GM19397 (cell line): ENCODE measurements around the gene PMS2.
A peak's percentile ranks its signal among the peaks of the same experiment; 100 is the strongest.
"Not testable (repeated sequence)": the region's sequence is repeated elsewhere in the genome, so short reads cannot be mapped to it uniquely, and the experiment has no call there.

Experiments used
- ATAC-seq: cut with Tn5 transposase; IDR thresholded peaks from one replicate; pipeline ENCODE4 v1.9.1; 2021; ENCODE audit warnings: mild to moderate bottlenecking, moderate library complexity; ENCODE audit not compliant: unreplicated experiment

Gene PMS2, protein sequence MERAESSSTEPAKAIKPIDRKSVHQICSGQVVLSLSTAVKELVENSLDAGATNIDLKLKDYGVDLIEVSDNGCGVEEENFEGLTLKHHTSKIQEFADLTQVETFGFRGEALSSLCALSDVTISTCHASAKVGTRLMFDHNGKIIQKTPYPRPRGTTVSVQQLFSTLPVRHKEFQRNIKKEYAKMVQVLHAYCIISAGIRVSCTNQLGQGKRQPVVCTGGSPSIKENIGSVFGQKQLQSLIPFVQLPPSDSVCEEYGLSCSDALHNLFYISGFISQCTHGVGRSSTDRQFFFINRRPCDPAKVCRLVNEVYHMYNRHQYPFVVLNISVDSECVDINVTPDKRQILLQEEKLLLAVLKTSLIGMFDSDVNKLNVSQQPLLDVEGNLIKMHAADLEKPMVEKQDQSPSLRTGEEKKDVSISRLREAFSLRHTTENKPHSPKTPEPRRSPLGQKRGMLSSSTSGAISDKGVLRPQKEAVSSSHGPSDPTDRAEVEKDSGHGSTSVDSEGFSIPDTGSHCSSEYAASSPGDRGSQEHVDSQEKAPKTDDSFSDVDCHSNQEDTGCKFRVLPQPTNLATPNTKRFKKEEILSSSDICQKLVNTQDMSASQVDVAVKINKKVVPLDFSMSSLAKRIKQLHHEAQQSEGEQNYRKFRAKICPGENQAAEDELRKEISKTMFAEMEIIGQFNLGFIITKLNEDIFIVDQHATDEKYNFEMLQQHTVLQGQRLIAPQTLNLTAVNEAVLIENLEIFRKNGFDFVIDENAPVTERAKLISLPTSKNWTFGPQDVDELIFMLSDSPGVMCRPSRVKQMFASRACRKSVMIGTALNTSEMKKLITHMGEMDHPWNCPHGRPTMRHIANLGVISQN

DNA sequence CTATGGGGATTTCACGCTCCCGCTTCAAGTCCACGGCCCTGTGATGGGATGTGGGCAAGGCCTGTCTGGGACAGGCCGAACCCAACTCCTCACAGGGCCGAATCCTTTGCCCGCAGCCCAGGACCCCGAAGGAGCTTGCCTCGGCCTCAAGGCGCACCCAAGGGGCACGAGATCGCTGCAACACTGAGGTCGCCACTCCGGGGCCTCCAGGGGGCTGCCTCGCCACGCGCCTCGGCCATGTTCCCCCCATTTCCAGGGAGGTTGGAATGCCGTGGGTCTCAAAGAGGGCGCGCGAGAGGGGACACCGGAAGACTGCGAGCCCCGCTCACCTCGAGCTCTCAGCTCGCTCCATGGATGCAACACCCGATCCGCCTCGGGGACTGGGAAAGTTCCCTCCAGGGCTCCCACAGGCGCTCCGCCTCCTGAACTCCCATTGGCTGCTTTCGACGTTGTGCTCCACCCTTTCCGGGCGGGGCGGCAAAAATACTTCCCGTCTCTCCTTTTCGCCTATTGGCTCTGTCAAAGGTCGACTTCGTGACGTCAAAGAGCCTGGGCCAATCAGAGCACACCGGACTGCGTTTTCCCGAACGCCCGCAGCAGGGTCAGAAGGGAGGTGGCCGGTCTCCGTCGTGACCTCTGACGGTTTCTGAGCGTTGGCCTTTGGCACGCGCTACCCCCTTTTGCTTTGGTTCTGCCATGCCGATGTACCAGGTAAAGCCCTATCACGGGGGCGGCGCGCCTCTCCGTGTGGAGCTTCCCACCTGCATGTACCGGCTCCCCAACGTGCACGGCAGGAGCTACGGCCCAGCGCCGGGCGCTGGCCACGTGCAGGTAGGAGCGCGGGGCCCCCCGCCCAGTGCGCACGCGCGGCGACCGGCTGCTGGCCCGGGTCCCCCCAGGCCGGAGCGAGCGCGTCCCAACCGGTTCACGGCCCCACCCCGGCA, at the start of gene PMS2, which contains the start of gene AIMP2:
TSS of gene PMS2 (minus strand) at position 382 of the 944 bp plus-strand sequence. CDS start at position 352, 30 bp downstream.
TSS of gene AIMP2 (plus strand) at position 605 of the 944 bp plus-strand sequence. CDS start at position 697, 92 bp downstream.
- ATAC-seq: peak; percentile 94

DNA sequence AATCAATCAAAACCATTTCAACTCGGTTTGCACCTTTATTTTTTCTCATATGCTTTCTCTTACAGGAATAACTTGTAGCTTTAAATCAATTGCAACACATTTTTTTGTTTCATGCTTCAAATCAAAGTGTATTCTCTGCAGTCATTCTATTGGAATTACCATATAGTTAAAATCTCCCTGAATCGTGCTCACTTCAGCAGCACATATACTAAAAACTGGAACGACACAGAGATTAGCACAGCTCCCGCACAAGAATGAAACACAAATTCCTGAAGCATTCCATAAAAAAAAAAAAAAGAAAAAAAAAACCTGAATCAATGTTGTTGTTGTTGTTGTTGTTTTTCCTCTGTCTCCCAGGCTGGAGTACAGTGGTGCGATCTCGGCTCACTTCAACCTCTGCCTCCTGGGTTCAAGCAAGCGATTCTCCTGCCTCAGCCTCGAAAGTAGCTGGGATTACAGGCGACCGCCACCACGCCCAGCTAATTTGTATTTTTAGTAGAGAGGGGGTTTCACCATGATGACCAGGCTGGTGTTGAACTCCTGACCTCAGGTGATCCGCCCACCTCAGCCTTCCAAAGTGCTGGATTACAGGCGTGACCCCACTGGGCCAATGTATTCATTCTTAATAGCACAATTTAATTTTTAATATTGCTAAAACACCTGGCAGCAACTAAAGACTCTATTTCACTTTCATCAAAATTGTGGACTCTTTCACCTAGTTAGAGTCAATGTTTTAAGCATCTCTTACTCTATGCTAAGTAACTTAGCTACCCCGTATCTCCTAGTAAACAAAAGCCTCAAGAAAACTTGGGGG, 48.7 kb upstream of the PMS2 start:
- no peak for ATAC-seq

DNA sequence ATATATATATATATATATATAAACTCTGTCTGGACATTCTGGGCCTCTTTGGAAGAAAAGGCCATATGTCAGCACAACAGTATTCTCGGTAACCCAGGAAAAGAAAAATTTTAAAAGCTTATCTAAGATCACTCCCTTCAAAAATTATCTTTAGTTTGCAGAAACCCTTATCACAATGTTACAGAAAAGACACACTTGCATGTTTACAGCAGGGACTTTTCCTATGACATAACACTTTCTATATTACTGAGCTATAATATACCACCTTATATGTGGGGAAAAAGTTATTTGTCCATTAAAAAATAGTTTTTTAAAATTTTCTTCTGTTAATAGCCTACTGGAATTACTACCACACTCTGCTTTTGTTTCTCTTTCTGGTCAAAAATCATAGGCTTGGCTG, 47.8 kb upstream of the PMS2 start:
- no peak for ATAC-seq

DNA sequence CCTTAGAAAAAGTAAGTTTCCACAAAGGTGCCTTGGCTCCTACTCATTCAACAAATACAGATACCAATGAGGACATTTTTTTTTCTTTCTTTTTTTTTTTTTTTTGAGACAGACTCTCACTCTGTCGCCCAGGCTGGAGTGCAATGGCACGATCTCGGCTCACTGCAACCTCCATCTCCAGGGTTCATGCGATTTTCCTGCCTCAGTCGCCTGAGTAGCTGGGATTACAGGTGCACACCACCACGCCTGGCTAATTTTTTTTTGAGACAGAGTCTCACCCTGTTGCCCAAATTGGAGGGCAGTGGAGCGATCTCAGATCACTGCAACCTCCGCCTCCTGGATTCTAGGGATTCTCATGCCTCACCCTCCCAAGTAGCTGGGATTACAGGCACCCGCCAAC, 42.3 kb upstream of the PMS2 start:
- not testable (repeated sequence) for ATAC-seq

DNA sequence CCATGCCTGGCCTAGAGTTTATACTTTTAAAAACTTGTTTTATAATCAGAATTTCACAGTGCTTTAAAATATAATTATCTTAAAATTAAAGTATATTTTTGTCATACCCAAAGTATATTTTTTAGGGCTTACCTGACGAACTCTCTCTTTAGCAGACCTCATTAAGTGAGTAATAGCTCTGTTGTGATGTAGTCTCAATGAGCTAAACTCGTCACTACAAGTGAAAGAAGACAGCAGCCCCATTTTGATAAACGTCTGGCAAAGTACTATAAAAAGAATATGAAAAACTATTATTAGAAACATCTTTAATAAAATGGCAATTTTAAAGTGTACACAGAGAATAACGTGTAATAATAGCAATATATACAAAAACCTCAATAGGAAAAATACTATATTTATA, 40.9 kb upstream of the PMS2 start:
- no peak for ATAC-seq

DNA sequence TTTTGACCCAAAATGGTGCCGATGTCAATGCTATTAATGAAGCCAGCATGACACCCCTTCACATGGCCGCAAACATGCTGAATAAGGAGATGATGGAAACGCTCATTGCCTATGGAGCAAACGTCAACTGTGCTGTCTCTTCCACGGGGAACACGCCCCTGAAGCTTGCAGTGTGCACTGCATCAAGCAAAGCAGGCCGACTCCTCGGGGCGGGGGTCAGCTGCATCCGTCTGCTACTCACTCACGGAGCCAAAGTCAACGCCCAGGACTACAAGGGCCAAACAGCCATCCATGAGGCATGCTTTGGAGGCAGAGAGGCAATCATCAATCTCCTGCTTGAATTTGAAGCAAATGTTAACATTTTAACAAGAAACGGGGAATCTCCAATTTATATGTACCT, 26.8 kb upstream of the PMS2 start:
- ATAC-seq: no peak

DNA sequence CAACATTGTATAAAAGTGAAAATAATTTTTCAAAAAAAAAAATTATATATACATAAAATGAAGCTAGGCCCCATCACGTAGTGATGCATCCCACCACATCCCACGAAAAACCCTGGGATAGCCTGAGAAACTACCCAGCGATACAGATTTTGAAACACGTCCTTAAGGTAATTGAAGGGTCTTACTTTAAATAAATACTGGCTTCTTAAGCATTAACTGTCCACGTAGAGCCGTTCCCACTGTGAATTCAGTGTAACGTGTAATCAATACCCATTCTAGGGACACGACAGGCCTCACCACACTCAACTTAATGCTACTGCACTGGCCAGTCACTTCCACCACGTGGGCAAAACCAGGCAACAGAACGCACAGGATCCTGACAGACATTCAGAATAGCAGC, 26.3 kb upstream of the PMS2 start:
- no peak for ATAC-seq

DNA sequence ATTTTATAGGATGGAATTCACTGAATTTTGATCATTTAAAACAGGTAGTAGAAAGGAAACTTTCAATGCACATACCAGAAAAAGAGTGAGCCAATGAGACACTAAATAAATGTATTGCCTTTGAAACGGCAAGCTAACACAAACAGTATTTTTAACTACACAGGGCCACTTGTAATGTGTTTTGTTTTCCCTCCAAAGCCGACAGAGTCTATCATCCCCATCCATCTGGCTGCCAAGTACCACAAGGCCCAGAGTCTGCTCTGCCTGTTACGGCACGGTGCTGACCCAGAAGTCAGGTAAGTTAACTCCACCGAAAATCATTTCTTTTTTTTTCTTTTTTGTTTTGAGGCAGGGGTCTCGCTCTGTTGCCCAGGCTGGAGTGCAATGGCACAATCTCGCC, 23.8 kb upstream of the PMS2 start:
- ATAC-seq: no peak

DNA sequence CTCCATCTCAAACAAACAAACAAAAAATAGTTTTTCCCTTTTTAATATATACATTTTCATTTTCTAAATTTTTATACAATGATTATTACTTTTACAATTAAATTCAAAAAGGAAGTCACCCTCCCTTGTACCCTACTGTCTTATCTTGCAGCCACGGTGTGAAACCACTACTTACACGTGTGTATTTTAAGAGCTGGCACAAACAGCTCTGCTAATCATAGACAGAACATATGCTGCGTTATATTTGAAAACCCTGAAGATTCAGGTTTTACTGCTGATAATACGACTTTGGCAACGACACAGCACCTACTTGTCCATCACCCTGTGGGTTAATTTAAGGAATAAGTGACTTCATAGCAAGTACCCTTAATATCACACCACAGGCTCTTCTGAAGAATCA, 23.3 kb upstream of the PMS2 start:
- ATAC-seq: no peak

DNA sequence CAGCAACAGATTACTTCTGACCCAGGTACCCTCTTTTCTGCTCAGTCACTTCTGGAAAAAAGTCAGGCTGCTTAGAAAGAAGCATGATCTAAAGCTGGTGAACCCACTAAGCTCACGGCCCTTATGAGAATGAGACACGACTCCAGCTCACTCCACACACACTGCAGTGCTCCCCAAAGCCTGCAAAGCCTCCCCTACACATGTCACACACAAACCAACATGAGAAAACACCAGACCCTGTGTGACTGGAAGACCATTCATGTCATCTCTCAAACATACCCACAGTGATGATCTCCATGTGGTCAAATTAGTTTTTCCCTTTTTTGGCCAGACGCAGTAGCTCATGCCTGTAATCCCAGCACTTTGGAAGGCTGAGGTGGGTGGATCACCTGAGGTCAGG, 22.7 kb upstream of the PMS2 start:
- no peak for ATAC-seq

DNA sequence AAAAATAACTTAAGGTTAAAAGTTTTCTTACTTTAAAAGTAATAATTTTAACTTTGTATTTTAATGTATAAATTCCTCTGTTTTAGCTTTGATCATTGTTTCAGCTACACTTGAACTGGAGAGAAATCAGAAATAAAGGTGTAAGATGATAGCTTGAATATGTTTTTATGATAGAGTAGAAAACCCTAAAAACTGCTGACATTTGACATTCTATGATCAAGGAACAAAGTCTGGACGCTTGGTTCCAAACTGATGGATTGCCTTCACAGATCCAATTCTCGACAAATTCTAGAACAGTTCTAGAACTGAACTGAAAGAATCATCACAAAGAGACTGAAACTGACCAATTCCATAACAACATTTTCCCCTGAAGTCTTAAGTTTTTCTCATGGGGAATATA, 22.1 kb upstream of the PMS2 start, which contains the start of gene ANKRD61:
TSS of gene ANKRD61 (plus strand) at position 389 of the 400 bp plus-strand sequence. CDS start at position 389, 0 bp downstream.
- ATAC-seq: no peak

DNA sequence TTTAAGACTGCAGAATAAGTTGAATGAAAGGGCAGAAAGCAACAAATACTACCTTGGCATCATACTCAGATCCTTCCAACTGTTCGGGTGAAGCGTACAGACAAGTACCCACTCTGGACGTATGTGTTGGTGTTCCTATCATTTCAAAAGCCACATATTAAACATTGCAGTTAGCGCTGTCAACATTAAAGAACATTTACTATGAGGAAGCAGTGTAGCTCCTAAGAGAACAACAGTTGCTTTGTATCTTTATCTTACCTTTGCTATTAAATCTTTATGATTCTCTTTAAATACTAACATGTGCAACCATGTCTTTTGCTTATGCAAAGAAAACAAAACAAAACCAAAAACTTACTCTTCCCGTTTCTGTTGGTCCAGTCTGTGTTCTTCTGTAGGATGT, 19.7 kb upstream of the PMS2 start:
- no peak for ATAC-seq

DNA sequence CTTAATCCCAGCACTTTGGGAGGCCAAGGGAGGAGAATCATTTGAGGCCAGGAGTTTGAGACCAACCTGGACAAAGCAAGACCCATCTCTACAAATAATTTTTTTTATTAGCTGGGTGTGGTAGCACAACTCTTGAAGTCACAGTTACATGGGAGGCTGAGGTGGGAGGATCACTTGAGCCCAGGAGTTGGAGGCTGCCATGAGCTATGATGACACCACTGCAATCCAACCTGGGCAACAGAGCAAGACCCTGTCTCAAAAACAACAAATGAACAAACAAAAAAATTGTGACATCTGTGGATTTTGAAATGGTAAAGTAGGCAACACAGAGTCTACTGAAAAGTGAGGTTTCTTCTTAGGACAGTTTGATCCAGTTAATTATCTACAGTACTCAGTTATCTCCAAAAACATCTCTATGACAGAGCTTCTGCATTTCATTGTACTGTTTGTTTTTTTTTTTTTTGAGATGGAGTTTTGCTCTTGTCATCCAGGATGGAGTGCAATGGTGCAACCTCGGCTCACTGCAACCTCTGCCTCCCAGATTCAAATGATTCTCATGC, 19.0 kb upstream of the PMS2 start:
- ATAC-seq: no peak

DNA sequence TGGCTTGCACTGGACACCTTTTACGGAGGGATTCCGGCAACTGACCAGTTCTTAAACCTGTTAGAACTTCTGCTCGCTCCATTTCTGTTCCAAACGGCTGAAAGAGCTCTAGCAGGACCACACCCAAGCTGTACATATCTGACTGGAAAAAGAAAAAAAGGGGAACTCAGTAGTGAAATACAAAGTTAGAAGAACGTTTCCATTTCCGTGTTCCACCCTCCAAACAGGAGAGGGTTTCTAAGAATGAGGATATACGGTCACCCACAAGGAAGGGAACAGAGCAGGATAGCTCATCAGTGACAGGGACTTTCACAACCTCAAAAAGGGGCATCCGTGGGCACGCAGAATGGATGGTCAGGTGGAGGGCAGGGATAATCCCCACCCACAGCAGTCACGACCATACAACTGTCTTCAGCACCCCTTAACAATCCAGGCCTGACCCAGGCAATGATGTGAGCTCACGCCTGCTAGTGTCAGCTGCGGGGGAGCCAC, 18.0 kb upstream of the PMS2 start:
- no peak for ATAC-seq

DNA sequence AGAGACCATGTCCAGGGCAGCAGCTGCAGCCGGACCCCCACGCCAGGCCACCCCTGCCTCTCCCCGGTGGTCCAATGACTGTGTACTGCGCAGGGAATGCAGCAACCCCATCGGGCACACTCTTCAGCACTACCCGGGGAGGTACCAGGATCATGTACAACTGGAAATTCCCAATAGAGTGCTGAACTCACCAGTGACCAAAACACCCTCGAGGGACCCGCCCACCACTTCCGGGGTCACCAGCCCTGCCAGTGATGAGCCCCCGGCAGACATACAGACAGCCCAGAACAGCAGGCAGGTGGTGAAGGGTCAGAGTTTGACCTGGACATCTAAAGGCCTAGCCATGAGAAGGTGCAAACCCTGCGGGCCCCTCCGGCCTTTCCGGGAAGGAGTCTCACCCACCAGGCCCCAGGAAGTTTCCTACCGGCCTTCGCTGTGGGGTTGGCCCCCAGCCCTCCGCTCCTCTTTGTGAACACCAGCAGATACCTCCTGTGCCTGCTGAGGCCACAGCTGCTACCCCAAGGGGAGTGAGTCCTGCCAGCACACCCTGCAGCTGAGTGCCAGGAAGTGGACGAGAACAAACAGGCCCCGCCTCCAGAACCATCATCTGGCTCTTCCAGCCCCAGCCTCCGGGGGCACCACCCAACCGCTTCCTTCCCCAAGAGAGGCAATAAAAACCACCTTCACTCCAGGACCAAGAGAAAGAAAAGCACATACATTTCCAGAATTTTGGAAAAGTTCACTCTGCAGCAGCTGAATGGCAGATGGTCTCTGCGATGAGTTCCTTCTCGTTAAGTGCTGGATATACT, 17.4 kb upstream of the PMS2 start:
- ATAC-seq: peak; percentile 76

DNA sequence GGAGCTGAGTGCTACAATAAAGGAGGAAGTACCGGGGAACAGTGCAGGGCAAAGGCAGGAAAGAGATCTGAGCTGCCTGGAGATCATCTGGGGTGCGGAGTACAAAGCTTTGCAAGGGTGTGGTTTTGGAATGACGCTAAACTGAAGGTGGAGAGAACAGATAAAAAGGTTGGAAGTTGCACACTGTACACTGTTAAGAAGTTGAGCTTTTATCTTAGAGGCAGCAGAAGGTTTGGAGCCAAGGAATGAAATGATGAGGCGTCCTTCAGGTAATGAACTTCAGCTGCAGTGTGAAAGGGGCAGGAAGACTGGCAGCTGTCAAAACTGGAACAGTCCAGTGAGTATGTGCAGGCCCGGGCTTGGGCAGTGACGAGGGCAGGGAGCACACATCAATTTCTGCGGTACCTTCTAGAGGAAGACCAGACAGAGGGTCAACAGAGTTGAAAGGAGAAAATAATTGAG, 15.2 kb upstream of the PMS2 start:
- no peak for ATAC-seq

DNA sequence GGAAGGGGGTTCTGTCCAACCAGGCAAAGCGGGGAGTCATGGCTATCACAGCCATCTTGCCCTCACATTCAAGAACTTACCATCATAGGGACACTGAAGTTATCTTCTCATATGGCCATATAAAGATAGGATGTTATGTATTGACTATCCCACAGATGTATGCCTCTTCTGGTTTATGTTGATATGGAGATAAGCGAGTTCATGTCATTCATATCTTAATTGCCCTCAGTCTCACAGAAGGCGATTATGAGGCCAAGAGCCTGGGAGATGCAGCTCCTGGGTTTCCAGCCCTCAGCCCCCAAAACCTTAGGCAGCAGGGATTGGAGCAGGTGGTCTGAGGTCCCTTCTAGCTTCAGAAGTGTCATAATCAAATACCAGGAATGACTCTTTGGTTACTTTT, 13.9 kb upstream of the PMS2 start:
- no peak for ATAC-seq
